T-helper 1 cell treated with Interleukin-12 subunit alpha and Interleukin-12 subunit beta and Interleukin-4 antibody, amounts not matched to agents 30 μg/mL and 1 μg/mL, for 36 hours (primary cell): ENCODE measurements around the gene TBC1D2.

Experiments
- H3K27ac Mint-ChIP-seq: one replicate; pipeline ENCODE4 v1.8.0; 2021; ENCODE audit warnings: mild to moderate bottlenecking, mixed read lengths
- H3K27me3 Mint-ChIP-seq: one replicate; pipeline ENCODE4 v1.8.0; 2021; ENCODE audit warnings: low read depth, mixed read lengths
- H3K36me3 Mint-ChIP-seq: one replicate; pipeline ENCODE4 v1.8.0; 2021; ENCODE audit warnings: low read depth, mixed read lengths
- H3K4me1 Mint-ChIP-seq: one replicate; pipeline ENCODE4 v1.8.0; 2021; ENCODE audit warnings: low read depth, mixed read lengths
- H3K4me3 Mint-ChIP-seq: one replicate; pipeline ENCODE4 v1.8.0; 2021; ENCODE audit warnings: mild to moderate bottlenecking, moderate library complexity, mixed read lengths
- H3K9me3 Mint-ChIP-seq: one replicate; pipeline ENCODE4 v1.8.0; 2021; ENCODE audit warnings: mixed read lengths

Gene TBC1D2

DNA sequence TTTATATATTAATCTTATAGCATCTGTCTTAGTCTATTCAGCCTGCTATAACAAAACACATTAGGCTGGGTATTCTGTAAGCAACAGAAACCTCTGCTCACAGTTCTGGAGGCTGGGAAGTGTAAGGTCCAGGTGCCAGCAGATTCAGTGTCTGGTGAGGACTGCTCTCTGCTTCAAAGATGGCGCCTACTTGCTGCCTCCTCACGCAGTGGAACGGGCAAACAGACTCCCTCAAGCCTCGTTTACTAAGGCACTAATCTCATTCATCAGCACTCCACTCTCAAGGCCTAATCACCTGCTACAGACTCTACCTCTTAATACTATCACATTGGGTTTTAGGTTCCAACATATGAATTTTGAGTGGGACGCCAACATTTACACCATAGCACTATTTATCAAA lies 5.2 kb upstream of the TBC1D2 start:
- Mint-ChIP-seq H3K9me3 (no peaks in the 10 kb centered on the region), H3K4me3 (no peak overlapping the region), H3K27ac (no peak overlapping the region), H3K36me3 (no peaks in the 10 kb centered on the region), H3K4me1 (peaks cover 8% of the 10 kb centered on the region), H3K27me3 (peaks cover 3% of the 10 kb centered on the region)

DNA sequence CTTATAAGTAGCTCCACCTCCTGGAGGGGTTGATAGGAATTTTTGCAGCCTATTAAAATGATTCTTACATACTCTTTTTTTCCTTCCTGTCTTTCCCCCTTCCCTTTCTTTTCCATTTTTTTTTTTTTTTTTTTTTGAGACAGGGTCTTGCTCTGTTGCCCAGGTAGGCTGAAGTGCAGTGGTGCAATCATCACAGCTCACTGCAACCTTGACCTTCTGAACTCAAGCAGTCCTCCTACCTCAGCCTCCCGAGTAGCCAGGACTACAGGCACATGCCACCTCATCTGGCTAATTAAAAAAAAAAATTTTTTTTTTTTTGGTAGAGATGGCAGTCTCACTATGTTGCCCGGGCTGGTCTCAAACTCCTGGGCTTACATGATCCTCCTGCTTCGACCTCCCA lies 4.3 kb upstream of the TBC1D2 start:
- H3K9me3 Mint-ChIP-seq: no peaks in the 10 kb centered on the region
- H3K4me1 Mint-ChIP-seq: peaks cover 10% of the 10 kb centered on the region
- peaks cover 3% of the 10 kb centered on the region for H3K27me3 Mint-ChIP-seq
- H3K36me3 Mint-ChIP-seq: no peaks in the 10 kb centered on the region
- H3K27ac Mint-ChIP-seq: no peak overlapping the region
- H3K4me3 Mint-ChIP-seq: no peak overlapping the region

DNA sequence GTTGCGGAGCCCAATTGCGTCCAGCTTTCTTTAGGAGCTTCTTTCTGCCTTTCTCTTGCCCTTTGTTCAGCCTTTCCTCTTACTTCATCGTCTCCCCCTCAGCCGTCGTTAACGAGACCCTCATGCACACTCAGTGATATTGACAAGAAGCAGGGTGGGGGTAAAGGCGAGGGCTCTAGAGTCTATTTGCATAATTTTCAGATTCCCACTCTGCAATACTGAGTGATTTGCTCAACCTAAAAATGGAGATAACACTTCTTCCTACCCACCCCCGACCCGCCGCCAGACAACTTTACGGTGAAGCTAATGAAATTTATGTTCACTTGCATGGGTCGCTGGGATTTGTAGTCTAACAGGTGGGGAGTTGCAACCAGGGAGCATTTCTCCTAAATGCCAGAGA lies 1.3 kb upstream of the TBC1D2 start:
- Mint-ChIP-seq H3K4me1 (peaks cover 29% of the 10 kb centered on the region), H3K9me3 (no peaks in the 10 kb centered on the region), H3K4me3 (peak overlapping the region; percentile 91), H3K27ac (peak overlapping the region; percentile 93), H3K27me3 (no peaks in the 10 kb centered on the region), H3K36me3 (peaks cover 3% of the 10 kb centered on the region)

DNA sequence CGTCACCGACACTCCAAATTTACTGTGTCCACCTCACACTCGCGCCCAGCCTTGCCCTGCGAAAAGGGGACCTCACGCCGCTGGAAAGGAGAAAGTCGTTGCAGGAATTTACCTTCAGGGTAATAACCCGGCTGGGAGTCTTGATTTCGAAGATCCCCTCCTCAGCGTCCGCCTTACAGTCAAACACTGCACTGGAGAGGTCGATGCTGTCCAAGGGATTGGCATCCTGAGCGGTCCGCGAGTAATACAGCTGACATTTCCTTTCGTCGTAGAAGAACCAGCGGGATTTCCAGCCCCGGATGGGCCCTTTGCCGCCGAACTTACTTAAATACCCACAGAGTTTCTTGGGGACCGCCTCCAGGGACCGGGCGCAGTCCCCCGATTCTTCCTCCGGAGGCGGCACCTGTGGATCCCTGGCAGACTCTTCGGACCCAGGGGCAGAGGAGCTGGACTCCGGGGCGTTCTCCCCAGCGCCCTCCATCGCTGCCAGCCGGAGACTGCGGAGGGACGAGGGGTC lies 330 bp downstream of the TBC1D2 start:
- peak overlapping the region; percentile 34 for H3K27ac Mint-ChIP-seq
- peaks cover 33% of the 10 kb centered on the region for H3K4me1 Mint-ChIP-seq
- H3K36me3 Mint-ChIP-seq: peaks cover 7% of the 10 kb centered on the region
- no peaks in the 10 kb centered on the region for H3K27me3 Mint-ChIP-seq
- H3K9me3 Mint-ChIP-seq: no peaks in the 10 kb centered on the region
- peak overlapping the region; percentile 91 for H3K4me3 Mint-ChIP-seq

GRCh38 chr9:98254228-98255060 lies 1.0 kb downstream of the TBC1D2 start:
- H3K4me3 Mint-ChIP-seq: peak overlapping the region; percentile 91
- peaks cover 38% of the 10 kb centered on the region for H3K4me1 Mint-ChIP-seq
- H3K36me3 Mint-ChIP-seq: peaks cover 12% of the 10 kb centered on the region
- no peaks in the 10 kb centered on the region for H3K9me3 Mint-ChIP-seq
- peak overlapping the region; percentile 34 for H3K27ac Mint-ChIP-seq
- no peaks in the 10 kb centered on the region for H3K27me3 Mint-ChIP-seq

DNA sequence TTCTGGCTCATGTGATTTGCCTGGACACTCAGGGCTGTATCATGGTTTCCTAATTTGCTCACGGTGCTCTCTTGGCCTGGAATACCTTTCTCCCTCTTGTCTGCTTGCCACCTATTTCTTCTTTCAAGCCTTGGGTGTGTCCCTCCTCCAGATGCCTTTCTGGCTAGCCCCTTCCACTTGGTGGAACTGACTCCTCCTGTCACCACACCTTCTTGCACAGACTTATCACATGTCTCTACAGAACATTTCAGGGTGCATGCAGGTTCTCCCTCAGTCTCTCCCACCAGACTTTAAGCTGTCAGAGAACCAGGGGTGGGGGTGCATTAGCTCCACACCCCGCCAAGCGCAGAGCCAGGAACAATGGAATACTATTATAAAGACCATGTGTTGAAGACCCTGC lies 1.9 kb downstream of the TBC1D2 start:
- H3K27me3 Mint-ChIP-seq: no peaks in the 10 kb centered on the region
- H3K27ac Mint-ChIP-seq: no peak overlapping the region
- H3K36me3 Mint-ChIP-seq: peaks cover 12% of the 10 kb centered on the region
- H3K4me1 Mint-ChIP-seq: peaks cover 46% of the 10 kb centered on the region
- no peak overlapping the region for H3K4me3 Mint-ChIP-seq
- no peaks in the 10 kb centered on the region for H3K9me3 Mint-ChIP-seq

DNA sequence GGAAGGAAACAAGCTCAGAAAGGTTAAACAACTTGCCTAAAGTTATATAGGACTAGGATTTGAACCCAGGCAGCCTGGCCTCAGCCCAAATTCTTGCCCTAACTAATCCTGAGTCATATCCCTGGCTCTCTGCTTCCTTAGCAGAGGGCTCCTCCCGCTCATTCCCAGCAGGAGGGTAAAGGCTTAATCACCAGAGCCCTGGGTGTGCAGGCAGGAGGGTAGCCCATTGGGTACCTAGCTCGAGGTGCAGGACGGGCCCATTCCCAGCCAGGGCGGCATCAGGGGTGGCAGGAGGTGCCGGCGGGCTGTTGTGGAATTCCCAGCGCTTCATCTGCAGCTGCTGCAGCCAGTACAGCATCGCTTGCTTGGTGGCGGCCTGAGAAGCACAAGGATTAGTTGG lies 3.9 kb downstream of the TBC1D2 start:
- H3K27me3 Mint-ChIP-seq: no peaks in the 10 kb centered on the region
- peaks cover 14% of the 10 kb centered on the region for H3K36me3 Mint-ChIP-seq
- no peak overlapping the region for H3K27ac Mint-ChIP-seq
- H3K4me1 Mint-ChIP-seq: peaks cover 46% of the 10 kb centered on the region
- no peaks in the 10 kb centered on the region for H3K9me3 Mint-ChIP-seq
- no peak overlapping the region for H3K4me3 Mint-ChIP-seq

GRCh38 chr9:98249771-98250170 lies 5.7 kb downstream of the TBC1D2 start:
- H3K4me3 Mint-ChIP-seq: no peak overlapping the region
- peaks cover 46% of the 10 kb centered on the region for H3K4me1 Mint-ChIP-seq
- H3K27me3 Mint-ChIP-seq: no peaks in the 10 kb centered on the region
- no peak overlapping the region for H3K27ac Mint-ChIP-seq
- no peaks in the 10 kb centered on the region for H3K9me3 Mint-ChIP-seq
- H3K36me3 Mint-ChIP-seq: peaks cover 14% of the 10 kb centered on the region

GRCh38 chr9:98248737-98249474 lies 6.5 kb downstream of the TBC1D2 start:
- H3K27me3 Mint-ChIP-seq: no peaks in the 10 kb centered on the region
- peak overlapping the region; percentile 29 for H3K4me3 Mint-ChIP-seq
- no peaks in the 10 kb centered on the region for H3K9me3 Mint-ChIP-seq
- H3K4me1 Mint-ChIP-seq: peaks cover 37% of the 10 kb centered on the region
- H3K36me3 Mint-ChIP-seq: peaks cover 14% of the 10 kb centered on the region
- H3K27ac Mint-ChIP-seq: peak overlapping the region; percentile 83

GRCh38 chr9:98247831-98248657 lies 7.4 kb downstream of the TBC1D2 start:
- no peak overlapping the region for H3K4me3 Mint-ChIP-seq
- H3K9me3 Mint-ChIP-seq: no peaks in the 10 kb centered on the region
- H3K27ac Mint-ChIP-seq: peak overlapping the region; percentile 83
- H3K27me3 Mint-ChIP-seq: no peaks in the 10 kb centered on the region
- H3K4me1 Mint-ChIP-seq: peaks cover 28% of the 10 kb centered on the region
- H3K36me3 Mint-ChIP-seq: peaks cover 11% of the 10 kb centered on the region

DNA sequence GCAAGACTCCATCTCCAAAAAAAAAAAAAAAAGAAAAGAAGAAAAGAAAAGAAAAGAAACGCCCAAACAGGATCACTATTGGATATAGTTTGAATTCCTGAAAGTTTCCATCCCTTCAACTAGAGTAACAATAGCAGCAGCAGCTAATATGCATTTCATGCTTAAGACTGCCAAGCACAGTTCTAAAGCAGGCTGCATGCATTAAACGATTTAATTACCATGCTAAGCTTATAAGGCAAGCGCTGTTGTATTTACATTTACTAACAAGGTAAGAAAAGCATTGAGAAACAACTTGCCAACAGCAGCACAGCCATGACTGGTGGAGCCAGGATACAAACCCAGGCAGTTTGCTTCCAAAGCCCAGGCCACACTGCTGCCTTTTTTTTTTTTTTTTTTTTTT lies 13.0 kb downstream of the TBC1D2 start:
- no peak overlapping the region for H3K27ac Mint-ChIP-seq
- H3K27me3 Mint-ChIP-seq: no peaks in the 10 kb centered on the region
- H3K36me3 Mint-ChIP-seq: peaks cover 7% of the 10 kb centered on the region
- H3K4me1 Mint-ChIP-seq: peaks cover 3% of the 10 kb centered on the region
- no peaks in the 10 kb centered on the region for H3K9me3 Mint-ChIP-seq
- H3K4me3 Mint-ChIP-seq: no peak overlapping the region

- Mint-ChIP-seq H3K27ac (no peak overlapping the region), H3K36me3 (peaks cover 7% of the 10 kb centered on the region), H3K4me3 (no peak overlapping the region)
Measured at GRCh38 chr9:98241357-98242300, 13.8 kb downstream of the TBC1D2 start.

DNA sequence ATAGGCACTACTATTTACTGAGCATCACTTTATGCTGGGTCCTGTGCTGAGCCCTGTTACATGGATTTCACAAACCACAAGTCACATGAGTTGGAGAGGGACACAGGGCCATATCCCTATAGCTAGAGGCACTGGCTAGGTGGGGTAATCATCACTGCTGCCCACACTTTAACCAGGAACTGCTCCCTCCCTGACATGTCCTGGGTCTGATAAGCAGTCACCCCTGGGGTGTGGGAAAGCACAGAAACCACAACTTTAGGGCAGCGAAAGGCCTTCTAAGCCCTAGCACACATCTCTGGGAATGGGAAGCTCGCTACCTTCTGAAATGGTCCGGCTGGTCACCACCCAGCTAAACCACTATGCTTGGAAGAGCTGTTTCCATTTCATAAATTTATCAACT lies 15.0 kb downstream of the TBC1D2 start:
- peaks cover 7% of the 10 kb centered on the region for H3K36me3 Mint-ChIP-seq
- H3K27me3 Mint-ChIP-seq: no peaks in the 10 kb centered on the region
- H3K4me1 Mint-ChIP-seq: no peaks in the 10 kb centered on the region
- H3K4me3 Mint-ChIP-seq: no peak overlapping the region
- H3K9me3 Mint-ChIP-seq: no peaks in the 10 kb centered on the region
- no peak overlapping the region for H3K27ac Mint-ChIP-seq

More at GRCh38 chr9:98241357-98242300, 13.8 kb downstream of the TBC1D2 start:
- peaks cover 3% of the 10 kb centered on the region for H3K4me1 Mint-ChIP-seq
- H3K27me3 Mint-ChIP-seq: no peaks in the 10 kb centered on the region
- no peaks in the 10 kb centered on the region for H3K9me3 Mint-ChIP-seq
